ENCODE measurements around the gene FANCF.
A peak's percentile ranks its signal among the peaks of the same experiment; 100 is the strongest.
"Not testable (repeated sequence)": the region's sequence is repeated elsewhere in the genome, so short reads cannot be mapped to it uniquely, and the experiment has no call there.

Gene FANCF, protein sequence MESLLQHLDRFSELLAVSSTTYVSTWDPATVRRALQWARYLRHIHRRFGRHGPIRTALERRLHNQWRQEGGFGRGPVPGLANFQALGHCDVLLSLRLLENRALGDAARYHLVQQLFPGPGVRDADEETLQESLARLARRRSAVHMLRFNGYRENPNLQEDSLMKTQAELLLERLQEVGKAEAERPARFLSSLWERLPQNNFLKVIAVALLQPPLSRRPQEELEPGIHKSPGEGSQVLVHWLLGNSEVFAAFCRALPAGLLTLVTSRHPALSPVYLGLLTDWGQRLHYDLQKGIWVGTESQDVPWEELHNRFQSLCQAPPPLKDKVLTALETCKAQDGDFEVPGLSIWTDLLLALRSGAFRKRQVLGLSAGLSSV

DNA sequence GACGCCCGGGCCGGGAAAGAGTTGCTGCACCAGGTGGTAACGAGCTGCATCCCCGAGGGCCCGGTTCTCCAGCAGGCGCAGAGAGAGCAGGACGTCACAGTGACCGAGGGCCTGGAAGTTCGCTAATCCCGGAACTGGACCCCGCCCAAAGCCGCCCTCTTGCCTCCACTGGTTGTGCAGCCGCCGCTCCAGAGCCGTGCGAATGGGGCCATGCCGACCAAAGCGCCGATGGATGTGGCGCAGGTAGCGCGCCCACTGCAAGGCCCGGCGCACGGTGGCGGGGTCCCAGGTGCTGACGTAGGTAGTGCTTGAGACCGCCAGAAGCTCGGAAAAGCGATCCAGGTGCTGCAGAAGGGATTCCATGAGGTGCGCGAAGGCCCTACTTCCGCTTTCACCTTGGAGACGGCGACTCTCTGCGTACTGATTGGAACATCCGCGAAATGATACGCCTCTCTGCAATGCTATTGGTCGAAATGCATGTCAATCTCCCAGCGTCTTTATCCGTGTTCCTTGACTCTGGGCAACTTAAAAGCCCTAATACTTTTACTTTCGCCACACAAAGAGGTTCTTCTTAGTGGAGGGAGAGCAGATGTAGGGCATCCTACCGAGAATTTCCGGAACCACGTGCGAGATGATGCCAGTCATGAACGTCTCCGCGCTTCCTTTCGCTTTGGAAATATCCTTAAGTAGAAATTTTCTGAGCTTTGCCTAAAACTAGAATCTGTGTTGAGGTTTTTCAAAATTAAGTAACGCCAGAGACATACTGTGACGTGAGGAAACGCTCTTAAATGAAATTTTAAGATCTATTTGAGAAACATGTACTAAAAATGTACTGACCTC, at the start of gene FANCF:
Gene FANCF, minus strand, starts transcription at position 376 of the 840 bp plus-strand sequence. Its CDS starts 13 bp downstream, at position 363.
- peak; percentile 80 for FAIRE-seq

DNA sequence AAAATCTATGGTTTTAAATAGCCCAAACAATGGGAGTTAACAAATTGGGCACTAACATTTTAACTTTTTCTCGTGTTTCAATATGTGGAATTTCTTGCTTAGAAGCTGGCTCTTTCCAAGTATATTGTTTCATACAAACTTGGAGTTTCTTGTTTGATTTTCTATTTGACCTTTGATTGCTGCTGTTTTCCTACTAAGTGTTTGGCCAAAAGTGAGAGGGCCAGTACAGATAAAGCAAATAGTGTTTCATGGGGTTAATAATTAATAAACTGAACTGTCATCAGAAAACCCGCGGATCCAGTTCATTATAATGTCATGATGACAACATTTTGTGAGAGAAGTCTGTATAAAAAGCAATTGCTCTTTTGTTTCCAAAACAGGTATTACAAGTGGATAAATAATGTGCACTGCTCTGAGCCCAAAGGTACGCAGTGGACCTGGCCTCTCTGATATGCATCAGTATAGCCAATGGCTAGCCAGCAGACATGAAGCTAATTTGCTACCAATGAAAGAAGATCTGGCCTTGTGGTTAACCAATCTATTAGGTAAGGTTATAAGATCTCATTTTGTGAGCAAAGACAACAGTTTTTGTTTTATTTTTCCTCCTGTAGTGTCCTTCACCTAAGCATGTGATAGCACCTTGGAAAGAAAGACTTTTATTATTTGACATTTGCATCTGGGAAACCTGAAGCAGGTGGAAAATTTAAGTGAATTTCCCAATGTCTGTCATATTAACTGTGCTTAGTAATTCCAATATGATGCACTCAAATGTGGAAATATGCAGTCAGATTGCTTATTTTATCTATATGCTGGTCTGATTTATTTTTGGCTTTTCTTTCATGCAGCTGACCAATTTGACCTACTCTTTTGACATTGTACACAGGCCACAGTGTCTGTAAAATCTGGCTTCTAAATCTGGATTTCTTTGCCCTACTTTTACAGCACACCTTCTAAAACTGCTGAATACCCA, 49.1 kb upstream of the FANCF start:
- FAIRE-seq: peak; percentile 96

DNA sequence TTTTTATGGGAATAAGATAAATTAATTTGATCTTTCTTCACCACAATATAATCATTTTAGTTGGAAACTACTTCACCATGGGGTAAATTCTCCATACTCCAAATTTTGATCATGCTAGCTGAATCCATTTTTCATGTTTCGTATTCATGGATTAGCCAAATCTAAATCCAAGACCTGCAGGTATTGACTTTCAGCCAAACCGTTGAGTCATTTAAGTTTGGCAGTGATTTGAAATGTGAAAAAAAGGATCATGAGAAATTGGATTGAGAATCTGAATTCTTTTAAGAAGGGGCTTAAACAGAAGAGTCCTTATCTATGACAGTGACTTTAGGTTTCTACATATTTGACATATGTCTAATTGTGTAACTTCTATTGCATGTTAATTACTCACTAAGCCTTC, 46.1 kb upstream of the FANCF start:
- FAIRE-seq: peak; percentile 5

DNA sequence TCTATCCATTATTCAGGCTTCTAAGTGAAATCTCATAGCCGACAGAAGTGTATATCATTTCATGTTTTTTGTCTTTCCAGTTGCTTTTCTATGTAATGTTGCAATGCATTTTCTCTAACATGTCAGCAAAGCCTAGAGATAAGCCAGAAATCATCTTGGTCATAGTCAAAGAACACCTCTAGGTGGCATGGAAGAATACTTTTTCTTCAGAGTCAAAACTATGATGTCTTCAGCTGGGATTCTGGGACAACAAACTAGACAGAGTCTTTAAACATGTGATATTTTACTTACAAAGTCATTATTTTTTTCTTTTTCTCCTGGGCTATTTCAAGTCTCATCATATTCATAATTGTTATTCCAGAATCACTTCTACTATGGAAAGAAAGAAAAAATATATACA, 45.2 kb upstream of the FANCF start:
- peak; percentile 99 for FAIRE-seq

GRCh38 chr11:22669368-22669767, 43.7 kb upstream of the FANCF start:
- FAIRE-seq: no peak

DNA sequence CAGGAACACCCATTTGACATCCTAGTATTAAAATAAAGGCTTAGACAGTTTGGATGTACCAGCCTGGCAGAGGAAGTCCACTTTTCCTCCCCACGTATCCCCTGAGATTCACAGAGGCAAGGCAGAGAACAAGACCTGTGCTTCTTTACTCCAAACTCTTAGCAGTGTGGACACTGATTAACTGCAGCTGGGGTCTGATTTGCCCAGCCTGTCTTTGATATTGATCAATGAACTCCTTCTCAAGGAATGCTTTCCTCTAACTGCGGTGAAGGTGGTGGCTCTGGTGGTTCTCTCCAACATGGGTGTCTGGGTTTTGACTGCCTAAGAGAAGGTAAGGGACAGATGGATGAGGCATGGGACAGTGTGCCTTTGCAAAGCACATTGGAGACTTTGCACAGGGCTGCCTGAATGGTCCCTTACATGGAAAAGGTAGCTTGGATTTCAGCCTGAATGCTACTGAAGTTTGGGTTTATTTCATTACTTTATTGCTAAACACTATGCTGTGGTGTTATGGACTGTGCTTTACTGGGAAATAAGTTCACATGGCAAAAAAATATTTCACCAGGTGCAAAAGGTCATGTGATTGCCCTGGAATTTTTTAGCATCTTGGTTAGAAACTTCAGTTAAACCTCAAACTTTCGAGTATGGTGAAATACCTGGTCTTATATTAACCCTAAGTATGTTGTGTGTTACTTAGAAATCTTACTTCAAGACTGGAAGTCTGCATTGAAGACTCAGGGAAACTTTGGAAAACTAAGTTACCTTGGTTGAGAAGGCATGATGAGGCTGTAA, 42.6 kb upstream of the FANCF start:
- no peak for FAIRE-seq

DNA sequence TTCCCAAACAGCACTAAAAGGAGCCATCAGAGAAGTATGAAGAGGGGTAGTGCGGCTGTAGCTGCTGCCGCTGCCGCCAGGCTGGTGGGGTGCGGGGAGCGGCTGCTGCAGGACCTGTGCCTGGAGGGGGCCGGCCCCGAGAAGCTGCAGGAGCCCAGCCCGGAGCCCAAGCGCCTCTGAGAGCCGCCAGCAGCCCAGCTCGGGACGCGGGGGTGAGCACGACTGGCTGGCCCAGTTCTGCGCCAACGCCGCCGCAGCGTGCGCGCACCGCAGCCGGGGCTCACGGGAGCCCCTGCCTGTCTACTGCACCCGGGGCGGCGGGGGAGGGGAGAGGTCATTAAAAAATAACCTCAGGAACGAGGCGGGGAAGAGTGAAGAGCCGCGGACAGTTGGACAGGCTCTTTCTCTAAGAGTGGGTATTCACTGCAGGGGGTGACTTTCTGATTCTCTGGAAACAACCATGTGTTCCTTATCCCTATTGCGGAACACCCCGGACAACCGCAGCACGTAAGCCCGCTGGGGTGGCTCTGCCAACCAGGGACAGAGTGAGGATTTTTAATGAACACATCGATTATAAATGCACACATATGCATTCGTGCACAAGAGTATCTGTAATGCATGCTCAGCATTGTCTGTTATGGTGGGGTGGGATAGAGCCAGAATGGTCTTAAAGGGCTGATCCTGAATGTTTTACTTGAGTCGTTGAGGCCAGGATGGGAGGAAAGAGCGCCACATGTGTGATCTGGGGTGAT, 41.2 kb upstream of the FANCF start:
- no peak for FAIRE-seq

- FAIRE-seq: no peak
These were observed 40.7 kb upstream of the FANCF start, which contains the start of gene GAS2 for GRCh38 chr11:22666325-22666687. Gene GAS2 (plus strand): TSS chr11:22666611. CDS start chr11:22674870, 8,259 bp downstream.

GRCh38 chr11:22659783-22660182, 34.2 kb upstream of the FANCF start:
- FAIRE-seq: no peak

- FAIRE-seq: no peak
These were observed 31.6 kb upstream of the FANCF start for GRCh38 chr11:22657101-22657694.

GRCh38 chr11:22656130-22656529, 30.5 kb upstream of the FANCF start:
- no peak for FAIRE-seq

GRCh38 chr11:22652346-22652745, 26.7 kb upstream of the FANCF start:
- not testable (repeated sequence) for FAIRE-seq

DNA sequence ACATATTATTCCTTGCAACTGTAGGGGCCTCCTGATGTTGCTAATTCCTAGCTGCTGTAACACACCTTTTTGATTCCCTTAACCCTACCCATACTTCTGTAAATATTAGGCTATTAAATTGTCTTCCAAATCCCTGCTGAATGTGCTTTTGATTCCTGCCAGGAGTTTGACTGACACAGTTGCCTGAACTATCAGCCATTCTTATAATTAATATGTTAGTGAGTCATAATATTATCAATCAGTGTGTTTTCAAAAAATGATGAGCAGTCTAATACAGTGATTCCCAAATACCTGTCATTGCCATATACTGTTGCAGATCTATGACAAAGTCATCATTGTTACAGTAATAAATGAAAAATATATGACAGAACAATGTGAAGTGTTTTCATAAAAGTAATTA, 15.9 kb upstream of the FANCF start:
- FAIRE-seq: no peak

- no peak for FAIRE-seq
These were observed 15.2 kb upstream of the FANCF start for GRCh38 chr11:22640862-22641261.

DNA sequence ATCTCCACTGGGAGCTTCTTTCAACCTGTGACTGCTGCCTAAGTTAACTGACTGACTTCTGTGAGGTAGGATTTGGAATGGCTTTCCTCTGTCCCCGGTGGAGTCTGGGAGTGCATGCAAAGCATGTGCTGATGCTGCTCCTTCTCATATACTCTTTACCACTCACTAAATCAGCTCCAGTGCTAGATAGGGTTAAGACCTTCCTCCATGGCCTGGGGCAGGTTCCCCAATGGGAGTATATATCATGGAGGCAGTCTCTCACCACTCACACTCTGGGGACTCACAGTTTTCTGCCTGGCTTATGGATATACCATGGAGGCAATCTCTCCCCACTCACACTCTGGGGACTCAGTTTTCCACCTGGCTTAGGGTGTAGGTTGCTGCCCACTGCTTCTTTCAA, 10.1 kb upstream of the FANCF start:
- no peak for FAIRE-seq

DNA sequence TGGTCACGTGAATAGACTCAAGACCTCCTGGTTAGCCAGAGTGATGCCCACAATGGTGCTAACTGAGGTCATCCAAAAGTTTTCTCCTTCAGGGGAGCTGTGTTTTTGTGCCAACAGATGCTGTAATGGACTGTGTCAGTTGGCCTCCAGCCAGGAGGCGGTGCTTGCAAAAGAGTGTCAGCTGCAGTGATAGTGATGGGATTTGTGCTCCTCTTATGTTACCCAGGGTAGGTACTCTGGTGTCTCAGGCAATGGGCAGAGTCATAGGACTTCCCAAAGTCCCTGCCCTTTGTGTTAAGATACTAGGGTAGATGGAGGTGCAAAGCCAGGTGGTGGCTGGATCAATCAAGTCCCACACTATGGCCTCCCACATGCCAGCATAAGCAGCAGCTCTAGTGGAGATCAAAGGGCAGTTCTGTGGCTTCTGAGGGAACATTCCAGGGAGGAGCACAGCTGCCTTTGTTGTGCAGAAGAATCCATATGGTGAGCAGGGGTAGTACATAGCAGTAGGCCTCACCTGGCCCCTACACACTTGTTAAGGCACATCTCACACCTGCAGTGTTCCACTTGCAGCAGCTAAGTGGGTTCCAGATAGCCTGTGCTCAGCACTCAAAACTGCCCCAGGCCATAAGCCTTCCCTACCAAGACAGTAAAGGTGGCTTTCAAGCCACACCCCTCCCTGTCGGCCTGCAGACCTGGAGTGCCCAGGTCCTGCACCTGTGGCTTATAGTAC, 9.4 kb upstream of the FANCF start:
- no peak for FAIRE-seq

DNA sequence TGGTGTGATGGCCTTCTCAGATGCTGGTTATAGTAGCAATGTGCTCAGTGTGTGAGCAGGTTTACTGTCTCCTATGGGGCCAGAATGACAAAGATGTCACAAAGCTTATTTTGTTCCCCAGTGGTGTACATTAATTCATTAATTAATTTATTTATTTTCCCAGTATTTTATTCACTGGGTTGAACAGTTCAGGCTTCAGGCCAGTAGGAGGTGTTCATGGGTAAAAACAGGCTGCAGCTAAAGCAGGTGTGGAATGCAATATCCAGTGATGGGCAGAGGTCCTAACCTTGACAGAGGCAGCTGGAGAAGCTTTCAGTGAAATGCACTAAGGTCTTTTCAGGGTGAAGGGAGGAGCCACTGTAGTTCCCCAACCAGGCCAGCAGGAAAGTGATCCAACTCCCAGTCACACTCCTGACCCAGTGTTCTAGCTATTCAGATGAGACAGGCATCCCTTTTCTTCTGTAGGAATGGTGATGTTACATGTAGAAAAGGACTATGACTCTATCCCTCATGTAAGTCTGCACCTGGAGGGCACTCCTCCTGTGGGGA, 7.8 kb upstream of the FANCF start:
- no peak for FAIRE-seq

GRCh38 chr11:22627421-22627820, 1.8 kb upstream of the FANCF start:
- no peak for FAIRE-seq

DNA sequence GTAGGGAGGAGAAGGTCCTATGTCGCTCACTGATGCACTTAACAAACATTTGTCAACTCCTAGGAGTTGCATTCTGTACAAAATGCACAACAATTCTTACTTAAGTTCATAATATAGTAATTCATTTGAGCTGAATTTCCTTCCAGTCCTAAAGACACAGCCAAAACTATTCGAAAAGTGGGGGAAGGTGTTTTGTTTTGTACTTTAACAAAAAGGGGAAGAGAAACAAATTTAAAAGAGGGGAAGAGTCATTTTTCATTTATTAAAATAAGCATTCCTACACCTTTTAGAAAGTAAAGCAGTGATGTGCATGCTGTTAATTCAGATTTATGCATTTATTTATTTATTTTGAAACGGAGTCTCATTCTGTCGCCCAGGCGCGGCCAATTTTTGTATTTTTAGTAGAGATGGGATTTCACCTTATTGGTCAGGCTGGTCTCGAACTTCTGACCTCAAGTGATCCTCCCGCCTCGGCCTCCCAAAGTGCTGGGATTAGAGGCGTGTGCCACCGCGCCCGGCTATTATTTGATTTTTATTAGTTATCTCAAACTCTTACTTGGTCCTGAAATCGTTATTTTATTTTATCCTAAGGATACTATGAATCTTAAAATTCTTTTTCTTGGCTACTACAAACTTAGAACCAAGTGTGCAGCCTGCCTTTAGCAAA, 1.1 kb upstream of the FANCF start:
- no peak for FAIRE-seq
